NOMO-1 treated with DMSO at 0.1 percent for 48 hours (cell line): ENCODE measurements around the gene FCAMR.
A peak's percentile ranks its signal among the peaks of the same experiment; 100 is the strongest.

Source experiments
- DNase-seq: peaks from one replicate; lab custom pipeline; 2025; ENCODE audit not compliant: unreplicated experiment; lab: John Stamatoyannopoulos, UW

The FCAMR gene

GRCh38 chr1:206960676-206961386, 9.4 kb downstream of the FCAMR start:
- no peak for DNase-seq

GRCh38 chr1:206958144-206958543, 12.1 kb downstream of the FCAMR start:
- DNase-seq: no peak

DNA sequence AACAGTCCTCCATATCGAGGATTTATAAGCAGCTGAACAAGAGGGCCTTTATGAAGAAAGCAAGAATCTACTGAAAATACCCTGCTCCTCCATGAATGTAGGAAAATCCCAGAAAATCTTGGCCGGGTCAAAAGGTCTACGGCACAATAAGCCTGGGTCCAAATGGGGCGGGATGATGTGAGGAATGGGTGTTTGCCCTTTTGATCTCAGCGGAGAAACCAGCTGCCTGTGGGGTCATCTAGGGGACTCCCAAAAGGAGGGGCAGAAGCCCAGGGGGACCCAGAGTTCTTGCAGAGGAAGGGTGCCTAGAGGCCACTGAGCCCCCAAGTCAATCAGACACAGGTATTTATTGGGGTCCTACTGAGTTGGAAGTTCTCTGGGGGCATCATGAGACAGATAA, 12.6 kb downstream of the FCAMR start:
- DNase-seq: no peak

GRCh38 chr1:206955476-206956451, 14.5 kb downstream of the FCAMR start:
- DNase-seq: no peak

- peak; percentile 12 for DNase-seq
These were observed 15.6 kb downstream of the FCAMR start for GRCh38 chr1:206954459-206955342.

GRCh38 chr1:206953626-206954025, 16.6 kb downstream of the FCAMR start:
- no peak for DNase-seq

- DNase-seq: no peak
These were observed 17.1 kb downstream of the FCAMR start for GRCh38 chr1:206953126-206953525.

- DNase-seq: peak; percentile 97
These were observed 18.1 kb downstream of the FCAMR start for GRCh38 chr1:206952171-206952570.

DNA sequence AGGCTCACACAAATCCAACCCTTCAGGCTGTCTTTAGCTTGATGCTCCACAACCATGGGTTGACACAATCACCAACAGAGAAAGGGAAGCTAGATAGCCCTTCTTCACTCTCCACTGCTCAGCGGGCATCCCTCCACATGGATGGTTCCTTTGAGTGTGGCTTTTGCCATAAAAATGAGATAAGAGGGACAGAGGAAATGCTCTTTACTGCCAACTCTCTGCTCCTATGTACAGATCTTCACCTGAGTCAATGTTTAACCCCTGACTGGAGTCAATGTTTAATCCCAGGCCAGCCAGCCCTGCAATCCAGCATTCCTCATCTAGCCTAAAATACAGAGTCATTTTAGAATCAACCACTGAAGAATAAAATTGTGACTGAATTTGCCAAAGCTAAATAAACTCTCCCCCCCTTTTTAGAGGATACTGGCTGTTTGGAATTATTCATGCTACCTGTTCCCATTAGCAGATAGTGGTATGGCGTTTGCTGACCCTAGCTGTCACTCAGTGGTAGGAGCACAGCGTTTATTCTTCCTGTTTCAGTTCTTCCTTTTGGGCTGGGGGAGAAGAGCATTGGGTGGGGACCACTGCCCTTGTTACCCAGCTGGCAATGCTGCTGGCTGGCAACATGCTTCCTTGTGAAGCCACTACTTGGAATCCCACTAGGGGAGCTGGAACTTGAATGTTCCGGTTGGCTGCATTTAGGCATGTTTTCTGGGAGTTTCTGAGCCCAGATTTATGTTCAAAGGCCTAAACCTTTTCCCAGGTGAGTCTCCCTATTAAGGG, 18.8 kb downstream of the FCAMR start:
- peak; percentile 38 for DNase-seq

DNA sequence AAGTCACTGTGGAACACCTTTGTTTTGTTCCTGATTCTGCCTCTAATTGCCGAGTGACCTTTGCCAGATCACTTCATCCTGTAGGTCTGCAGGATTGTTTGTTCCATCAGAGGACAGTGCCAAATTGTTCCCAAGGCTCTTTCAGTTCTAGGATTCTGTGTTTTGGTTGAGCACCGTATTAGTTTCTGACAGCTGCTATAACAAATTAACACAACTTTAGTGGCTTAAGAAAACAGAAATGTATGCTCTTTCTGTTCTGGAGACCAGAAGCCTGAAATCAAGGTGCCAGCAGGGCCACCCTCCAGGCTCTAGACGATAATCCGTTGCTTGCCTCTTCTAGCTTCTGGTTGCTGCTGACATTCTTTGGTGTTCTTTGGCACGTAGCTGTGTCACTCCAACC, 20.6 kb downstream of the FCAMR start:
- no peak for DNase-seq

GRCh38 chr1:206949208-206949607, 21.1 kb downstream of the FCAMR start:
- DNase-seq: peak; percentile 41

GRCh38 chr1:206947255-206947654, 23.0 kb downstream of the FCAMR start:
- DNase-seq: no peak

DNA sequence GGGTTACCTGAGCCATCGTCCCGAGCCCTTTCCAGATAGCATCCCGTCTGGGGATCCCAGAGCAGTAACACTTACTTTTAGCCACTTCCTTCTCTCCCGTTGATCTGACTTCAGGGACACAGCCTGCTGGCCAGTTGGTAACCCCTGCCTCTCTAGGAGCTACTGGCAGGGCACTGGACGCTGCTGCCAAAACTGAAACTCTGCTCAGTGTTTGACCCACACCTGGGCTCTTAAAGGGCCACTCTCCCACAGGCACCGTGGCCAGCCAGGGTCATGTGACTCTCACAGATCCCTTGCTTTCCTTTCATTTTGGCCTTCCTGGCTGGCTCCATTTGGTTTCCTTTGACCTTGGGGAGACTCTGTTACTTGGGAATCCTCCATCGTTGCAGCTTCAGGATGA, 24.0 kb downstream of the FCAMR start, which contains the start of gene PIGR:
Gene PIGR, minus strand, starts transcription at position 206 of the 400 bp plus-strand sequence. CDS start 5,935 bp downstream, outside the sequence.
- DNase-seq: no peak

GRCh38 chr1:206945779-206946178, 24.5 kb downstream of the FCAMR start:
- no peak for DNase-seq

- no peak for DNase-seq
These were observed 25.6 kb downstream of the FCAMR start for GRCh38 chr1:206944703-206945102.

DNA sequence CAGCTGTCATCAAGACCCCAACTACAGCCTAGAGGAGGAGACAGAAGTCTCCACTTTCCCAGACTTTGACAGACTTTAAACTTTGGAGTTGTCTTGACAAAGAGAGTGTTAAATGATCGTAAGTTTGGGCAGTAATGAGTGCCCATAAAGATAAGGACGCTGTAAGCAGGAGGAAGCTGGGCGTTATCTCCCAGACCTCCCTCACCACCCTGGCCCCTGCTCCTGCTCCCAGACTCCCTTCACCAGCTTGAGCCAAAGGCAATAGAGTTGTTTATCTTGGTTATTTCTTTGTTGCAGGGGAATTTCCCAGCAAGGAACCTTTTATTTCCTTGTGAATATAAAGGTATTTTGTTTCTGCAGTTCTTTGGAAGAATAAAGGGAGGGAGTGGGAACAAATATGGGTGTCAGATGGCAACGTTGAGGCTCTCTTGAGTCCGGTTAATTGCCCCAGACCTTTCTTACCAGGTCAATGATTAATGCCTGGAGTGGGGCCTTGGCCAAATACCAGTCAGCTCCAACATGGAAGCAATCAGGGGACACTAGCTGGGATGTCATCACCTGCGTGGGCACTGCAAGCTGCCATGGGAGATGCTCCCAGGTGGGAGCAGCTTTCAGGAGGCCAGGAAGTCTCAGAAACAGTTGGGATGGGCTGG, 28.4 kb downstream of the FCAMR start:
- DNase-seq: no peak

- no peak for DNase-seq
These were observed 29.7 kb downstream of the FCAMR start for GRCh38 chr1:206940588-206940936.

- no peak for DNase-seq
These were observed 30.2 kb downstream of the FCAMR start for GRCh38 chr1:206939841-206940587.

- no peak for DNase-seq
These were observed 31.1 kb downstream of the FCAMR start for GRCh38 chr1:206939131-206939530.
